Progenitor cell of endocrine pancreas (in vitro differentiated cells): Measurements from ENCODE around the gene ATG7. TPM values are rescaled to one million over a fixed set of nuclear protein-coding genes. Genes with fewer than 3 reads are reported as not detected.
"Not testable (repeated sequence)": the region's sequence is repeated elsewhere in the genome, so short reads cannot be mapped to it uniquely, and the experiment has no call there.

ENCODE experiments used
- DNase-seq: peaks from one replicate; pipeline ENCODE4 v3.0.0; 2021; ENCODE audit warnings: low spot score; ENCODE audit not compliant: unreplicated experiment
- H3K27ac Mint-ChIP-seq: 2 replicates; pipeline ENCODE4 v1.8.0; 2021; ENCODE audit warnings: mild to moderate bottlenecking, moderate library complexity, mixed read lengths
- H3K27me3 Mint-ChIP-seq: 2 replicates; pipeline ENCODE4 v1.8.0; 2021; ENCODE audit warnings: mixed read lengths
- H3K36me3 Mint-ChIP-seq: 2 replicates; pipeline ENCODE4 v1.8.0; 2022; ENCODE audit warnings: mixed read lengths; ENCODE audit not compliant: insufficient read depth
- H3K4me1 Mint-ChIP-seq: 2 replicates; pipeline ENCODE4 v1.8.0; 2021; ENCODE audit warnings: low read depth, mixed read lengths
- H3K4me3 Mint-ChIP-seq: 2 replicates; pipeline ENCODE4 v1.8.0; 2021; ENCODE audit warnings: low read depth, mild to moderate bottlenecking, moderate library complexity, mixed read lengths
- H3K9me3 Mint-ChIP-seq: 2 replicates; pipeline ENCODE4 v1.8.0; 2021; ENCODE audit warnings: low read depth, mixed read lengths
- total RNA-seq: library from RNA; stranded (reverse); gene quantifications from 2 replicates; pipeline ENCODE4 v1.2.1, GENCODE V29; 2021
- TF ChIP-seq, protein P1 (sequence below): fragments of 200-600 bp; sonication (generic); IDR thresholded peaks from one replicate; pipeline ENCODE4 v1.5.0; 2021; ENCODE audit warnings: antibody characterized with exemption, mild to moderate bottlenecking; ENCODE audit not compliant: unreplicated experiment

The ATG7 gene
- total RNA-seq, 1 donor from 2014 or later, result 29.1 TPM

DNA sequence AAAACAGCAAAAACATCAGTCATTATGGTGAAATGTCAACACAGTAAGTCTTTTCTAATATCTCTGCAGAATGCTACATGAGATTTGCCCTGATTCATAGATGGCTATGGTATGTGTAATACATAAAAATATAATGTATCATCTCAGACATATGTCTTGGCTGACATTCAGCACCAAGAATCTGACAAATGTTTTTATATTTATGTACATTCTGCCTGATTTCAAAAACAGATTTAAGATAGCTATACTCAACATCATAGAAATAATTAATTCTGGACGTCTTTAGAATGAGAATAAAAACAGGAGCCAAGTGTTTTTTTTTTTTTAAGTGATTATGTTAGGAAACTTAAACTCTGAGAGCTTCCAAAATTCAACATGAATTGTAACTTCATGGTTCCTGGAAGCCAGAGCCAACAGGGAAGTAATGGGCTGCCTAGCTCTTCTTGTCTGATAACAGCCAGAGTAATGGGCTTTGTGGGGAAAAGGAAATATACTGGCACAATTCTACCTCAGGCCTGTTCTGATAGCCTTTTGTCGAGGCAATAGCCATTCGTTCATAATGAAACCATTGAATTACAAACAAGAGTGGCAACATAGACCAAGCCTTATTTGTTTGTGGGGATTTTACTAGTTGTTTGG, 187.1 kb downstream of the ATG7 start:
- DNase-seq, result no peak
- no peaks in the 10 kb centered on the region for H3K9me3 Mint-ChIP-seq
- TF ChIP-seq, protein P1, sequence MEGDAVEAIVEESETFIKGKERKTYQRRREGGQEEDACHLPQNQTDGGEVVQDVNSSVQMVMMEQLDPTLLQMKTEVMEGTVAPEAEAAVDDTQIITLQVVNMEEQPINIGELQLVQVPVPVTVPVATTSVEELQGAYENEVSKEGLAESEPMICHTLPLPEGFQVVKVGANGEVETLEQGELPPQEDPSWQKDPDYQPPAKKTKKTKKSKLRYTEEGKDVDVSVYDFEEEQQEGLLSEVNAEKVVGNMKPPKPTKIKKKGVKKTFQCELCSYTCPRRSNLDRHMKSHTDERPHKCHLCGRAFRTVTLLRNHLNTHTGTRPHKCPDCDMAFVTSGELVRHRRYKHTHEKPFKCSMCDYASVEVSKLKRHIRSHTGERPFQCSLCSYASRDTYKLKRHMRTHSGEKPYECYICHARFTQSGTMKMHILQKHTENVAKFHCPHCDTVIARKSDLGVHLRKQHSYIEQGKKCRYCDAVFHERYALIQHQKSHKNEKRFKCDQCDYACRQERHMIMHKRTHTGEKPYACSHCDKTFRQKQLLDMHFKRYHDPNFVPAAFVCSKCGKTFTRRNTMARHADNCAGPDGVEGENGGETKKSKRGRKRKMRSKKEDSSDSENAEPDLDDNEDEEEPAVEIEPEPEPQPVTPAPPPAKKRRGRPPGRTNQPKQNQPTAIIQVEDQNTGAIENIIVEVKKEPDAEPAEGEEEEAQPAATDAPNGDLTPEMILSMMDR, result no peak
- H3K27ac Mint-ChIP-seq, result no peak overlapping the region
- H3K36me3 Mint-ChIP-seq, result no peaks in the 10 kb centered on the region
- no peaks in the 10 kb centered on the region for H3K4me1 Mint-ChIP-seq
- no peaks in the 10 kb centered on the region for H3K27me3 Mint-ChIP-seq
- no peak overlapping the region for H3K4me3 Mint-ChIP-seq

DNA sequence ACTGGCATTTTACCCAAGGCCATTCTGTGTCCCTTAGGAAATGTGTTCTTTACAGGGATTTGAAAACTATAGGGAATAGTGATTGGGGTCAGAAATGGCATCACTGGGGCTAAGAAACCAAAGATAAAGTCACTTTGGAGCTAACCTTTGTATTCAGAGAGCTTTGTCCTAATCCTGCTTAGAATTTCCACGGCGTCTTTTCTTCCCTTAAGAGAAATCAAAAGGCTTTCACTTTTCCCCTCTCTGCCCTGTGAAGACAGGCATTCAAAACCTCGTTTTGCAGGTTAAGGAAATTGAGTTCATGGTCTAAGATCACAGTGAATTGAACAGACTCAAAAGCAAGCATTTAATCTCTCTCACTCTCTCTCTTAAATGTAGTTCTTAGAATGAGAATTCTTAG, 189.0 kb downstream of the ATG7 start:
- TF ChIP-seq, protein P1, result no peak
- no peak overlapping the region for H3K4me3 Mint-ChIP-seq
- no peaks in the 10 kb centered on the region for H3K9me3 Mint-ChIP-seq
- no peaks in the 10 kb centered on the region for H3K4me1 Mint-ChIP-seq
- H3K27me3 Mint-ChIP-seq, result no peaks in the 10 kb centered on the region
- no peak for DNase-seq
- H3K36me3 Mint-ChIP-seq, result no peaks in the 10 kb centered on the region
- H3K27ac Mint-ChIP-seq, result no peak overlapping the region

DNA sequence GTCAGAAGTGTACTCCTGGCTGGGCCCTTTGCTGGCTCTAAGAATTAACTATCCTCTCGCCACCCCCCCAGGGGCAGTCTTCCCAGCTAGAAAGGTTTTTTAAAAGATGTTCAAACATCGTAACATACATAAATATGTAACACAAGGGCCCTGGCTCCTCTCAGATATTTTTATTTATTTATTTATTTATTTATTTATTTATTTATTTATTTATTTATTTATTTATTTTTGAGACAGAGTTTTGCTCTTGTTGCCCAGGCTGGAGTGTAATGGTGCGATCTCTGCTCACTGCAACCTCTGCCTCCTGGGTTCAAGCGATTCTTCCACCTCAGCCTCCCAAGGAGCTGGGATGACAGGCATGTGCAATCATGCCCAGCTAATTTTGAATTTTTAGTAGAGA, 190.5 kb downstream of the ATG7 start:
- not testable (repeated sequence) for H3K4me3 Mint-ChIP-seq, H3K9me3 Mint-ChIP-seq, H3K36me3 Mint-ChIP-seq, H3K27ac Mint-ChIP-seq, H3K27me3 Mint-ChIP-seq, DNase-seq, H3K4me1 Mint-ChIP-seq

DNA sequence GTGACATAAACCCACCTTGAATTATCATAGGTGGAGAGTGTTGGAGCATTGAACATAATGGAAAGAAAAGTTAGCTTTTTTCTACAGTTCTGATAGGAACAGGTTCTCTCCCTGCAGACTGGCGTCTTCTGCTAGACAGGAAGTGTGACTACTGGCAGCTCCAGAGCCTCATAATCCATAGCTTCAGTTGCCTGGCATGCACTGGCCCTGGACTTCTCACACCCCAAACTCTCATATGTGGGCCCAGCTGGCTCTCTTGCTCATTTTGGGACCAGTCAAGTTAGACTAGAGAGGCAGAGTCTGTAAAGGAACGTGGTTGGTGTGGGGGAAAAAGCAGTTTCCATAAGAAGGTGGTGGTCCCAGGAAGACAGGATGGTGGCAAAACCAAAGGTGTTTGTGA, 191.4 kb downstream of the ATG7 start:
- no peaks in the 10 kb centered on the region for H3K27me3 Mint-ChIP-seq
- H3K4me1 Mint-ChIP-seq, result no peaks in the 10 kb centered on the region
- DNase-seq, result no peak
- no peaks in the 10 kb centered on the region for H3K36me3 Mint-ChIP-seq
- H3K27ac Mint-ChIP-seq, result no peak overlapping the region
- H3K9me3 Mint-ChIP-seq, result no peaks in the 10 kb centered on the region
- TF ChIP-seq, protein P1, result no peak
- no peak overlapping the region for H3K4me3 Mint-ChIP-seq

DNA sequence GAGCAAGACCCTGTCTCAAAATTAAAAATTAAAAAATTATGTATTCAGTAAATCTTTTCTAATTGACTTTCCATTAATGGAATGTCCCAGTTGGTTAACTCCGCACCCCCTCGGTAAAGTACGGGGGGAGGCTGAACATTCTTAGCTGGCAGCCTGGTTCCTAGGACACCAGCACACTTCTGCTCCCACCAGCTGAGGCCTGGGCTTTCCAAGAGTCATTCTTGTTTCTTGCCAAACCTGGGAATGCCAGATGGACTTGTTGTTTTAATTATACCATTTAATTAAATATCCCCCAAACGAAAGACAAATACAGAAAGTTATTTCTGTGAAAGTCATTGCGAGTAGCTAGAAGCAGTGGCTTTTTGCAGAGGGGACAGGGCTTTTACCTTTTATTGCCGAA, 192.2 kb downstream of the ATG7 start:
- no peaks in the 10 kb centered on the region for H3K9me3 Mint-ChIP-seq
- no peaks in the 10 kb centered on the region for H3K27me3 Mint-ChIP-seq
- TF ChIP-seq, protein P1, result no peak
- no peak overlapping the region for H3K27ac Mint-ChIP-seq
- no peak overlapping the region for H3K4me3 Mint-ChIP-seq
- DNase-seq, result no peak
- H3K36me3 Mint-ChIP-seq, result no peaks in the 10 kb centered on the region
- no peaks in the 10 kb centered on the region for H3K4me1 Mint-ChIP-seq
